Skeletal muscle tissue (tissue), 4 donors: ENCODE measurements around the gene SYT10. TPM values are rescaled to one million over a fixed set of nuclear protein-coding genes. Genes with fewer than 3 reads are reported as not detected.

Experiments
- H3K27ac ChIP-seq: one replicate; pipeline ENCODE4 v1.7.0; 2013; ENCODE audit warnings: mild to moderate bottlenecking, low read depth, low read length, inconsistent platforms
- H3K27me3 ChIP-seq, 3 donors: one replicate each; pipeline ENCODE4 v1.7.0; 2013; ENCODE audit warnings: low read length in 3 of 3; ENCODE audit not compliant: control insufficient read depth in 3 of 3, insufficient read depth in 3 of 3
- H3K36me3 ChIP-seq, 3 donors: one replicate each; pipeline ENCODE4 v1.7.0; 2013; ENCODE audit warnings: low read length in 3 of 3; ENCODE audit not compliant: control insufficient read depth in 3 of 3, insufficient read depth in 3 of 3
- H3K4me1 ChIP-seq, 3 donors: one replicate each; pipeline ENCODE4 v1.7.0; 2013; ENCODE audit warnings: low read length in 3 of 3, mild to moderate bottlenecking in 3 of 3; ENCODE audit not compliant: control insufficient read depth in 3 of 3, insufficient read depth in 3 of 3
- H3K4me3 ChIP-seq, 3 donors: one replicate each; pipeline ENCODE4 v1.7.0; 2013; ENCODE audit warnings: low read length in 3 of 3
- H3K9ac ChIP-seq, 3 donors: one replicate each; pipeline ENCODE4 v1.7.0; 2013; ENCODE audit warnings: low read length in 3 of 3, mild to moderate bottlenecking in 3 of 3, moderate library complexity in 2 of 3, low read depth in 1 of 3
- H3K9me3 ChIP-seq, 3 donors: one replicate each; pipeline ENCODE4 v1.7.0; 2013; ENCODE audit warnings: low read length in 3 of 3; ENCODE audit not compliant: control insufficient read depth in 3 of 3
- total RNA-seq: library from RNA; depleted of rRNA; stranded (reverse); fragments of >200 nt; gene quantifications from one replicate; pipeline ENCODE4 v1.2.3, GENCODE V29; 2014
- donor health status: Osteomylitis.

SYT10 gene
- total RNA-seq = not detected

DNA sequence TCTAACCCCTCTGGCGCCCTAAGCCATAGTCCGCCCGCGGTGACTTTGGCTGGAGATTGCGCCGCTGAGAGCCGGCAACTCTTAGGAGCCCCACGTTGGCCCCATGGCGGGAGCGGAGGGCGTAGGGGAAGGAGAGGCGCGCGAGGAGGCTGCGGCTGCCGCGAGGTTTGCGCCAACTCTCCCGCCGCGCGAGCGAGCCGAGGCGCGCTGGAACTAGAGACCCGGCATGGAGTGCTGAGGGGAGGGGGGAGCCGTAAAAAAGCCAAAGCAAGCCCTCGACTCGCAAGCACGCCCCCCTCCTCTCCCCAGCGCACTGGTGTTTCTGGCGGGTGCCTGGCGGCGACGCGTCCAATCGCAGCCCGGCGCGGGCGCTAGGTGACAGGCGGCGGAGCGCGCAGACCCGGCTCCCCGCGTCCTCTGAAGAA, at the start of gene SYT10:
Gene SYT10 (minus strand): TSS at position 233 of the 425 bp plus-strand sequence. CDS start 297 bp downstream, outside the sequence.
- H3K4me1 ChIP-seq = peaks cover 0 to 3% (median 0%) of the 10 kb centered on the region in 3 donors
- H3K36me3 ChIP-seq = no peaks in the 10 kb centered on the region
- H3K27ac ChIP-seq = no peak within 1 kb of the TSS
- no peak within 1 kb of the TSS for H3K9ac ChIP-seq
- H3K9me3 ChIP-seq = no peaks in the 10 kb centered on the region
- H3K4me3 ChIP-seq = peak within 1 kb of the TSS; percentile 60 to 66 (median 61)
- peaks cover 13 to 29% (median 18%) of the 10 kb centered on the region in 3 donors for H3K27me3 ChIP-seq

DNA sequence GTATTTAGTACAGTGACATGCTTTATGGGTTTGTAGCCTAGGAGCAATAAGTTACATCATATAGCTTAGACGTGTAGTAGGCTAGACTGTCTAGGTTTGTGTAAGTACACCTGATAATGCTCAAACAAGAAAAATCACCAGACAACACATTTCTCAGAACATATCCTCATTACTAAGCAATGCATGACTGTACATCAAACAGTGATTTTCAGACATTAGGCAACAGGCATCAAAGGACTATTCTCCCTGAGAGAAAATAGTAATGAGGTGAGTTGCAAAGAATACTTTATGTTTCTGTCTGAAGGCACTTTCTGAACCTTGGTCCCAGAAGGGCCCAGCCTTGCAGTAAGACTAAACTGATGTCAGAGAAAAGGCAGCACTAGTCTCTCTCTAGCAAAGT, 48.4 kb upstream of the SYT10 start:
- no peaks in the 10 kb centered on the region for H3K27me3 ChIP-seq
- H3K4me1 ChIP-seq = no peaks in the 10 kb centered on the region
- H3K9me3 ChIP-seq = peaks cover 0 to 7% (median 0%) of the 10 kb centered on the region in 3 donors
- no peak overlapping the region for H3K9ac ChIP-seq
- no peak overlapping the region for H3K27ac ChIP-seq
- no peak overlapping the region for H3K4me3 ChIP-seq
- no peaks in the 10 kb centered on the region for H3K36me3 ChIP-seq

DNA sequence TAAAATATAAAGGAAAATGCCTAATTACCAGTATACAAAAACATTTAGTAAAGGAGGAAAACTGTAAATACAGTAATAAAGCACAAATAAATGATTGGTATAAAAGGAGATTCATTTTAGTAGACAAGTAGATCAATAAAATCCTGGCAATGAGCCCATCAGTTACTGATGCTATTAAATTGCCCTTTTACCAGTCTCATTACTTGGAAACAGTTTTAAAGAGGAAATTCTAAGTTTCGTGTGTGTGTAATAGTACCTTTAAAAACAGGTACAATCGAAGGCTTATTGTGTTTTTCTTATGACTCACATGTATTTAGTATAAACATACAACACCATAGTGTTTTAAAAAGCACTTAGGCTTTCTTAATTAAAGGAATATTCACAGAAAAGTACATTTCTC, 46.4 kb upstream of the SYT10 start:
- Histone ChIP-seq H3K27me3 (no peaks in the 10 kb centered on the region), H3K4me3 (no peak overlapping the region), H3K4me1 (no peaks in the 10 kb centered on the region), H3K27ac (no peak overlapping the region), H3K9ac (no peak overlapping the region), H3K9me3 (peaks cover 0 to 4% (median 0%) of the 10 kb centered on the region in 3 donors), H3K36me3 (no peaks in the 10 kb centered on the region)

- H3K9me3 ChIP-seq = no peaks in the 10 kb centered on the region
These were observed 44.5 kb upstream of the SYT10 start for GRCh38 chr12:33484161-33484560.

GRCh38 chr12:33480366-33480765, 40.7 kb upstream of the SYT10 start:
- H3K27ac ChIP-seq = no peak overlapping the region
- no peaks in the 10 kb centered on the region for H3K36me3 ChIP-seq
- H3K4me1 ChIP-seq = no peaks in the 10 kb centered on the region
- H3K9me3 ChIP-seq = no peaks in the 10 kb centered on the region
- H3K9ac ChIP-seq = no peak overlapping the region
- H3K4me3 ChIP-seq = no peak overlapping the region
- no peaks in the 10 kb centered on the region for H3K27me3 ChIP-seq

More at GRCh38 chr12:33484161-33484560, 44.5 kb upstream of the SYT10 start:
- Histone ChIP-seq H3K36me3 (no peaks in the 10 kb centered on the region), H3K27me3 (no peaks in the 10 kb centered on the region), H3K4me1 (no peaks in the 10 kb centered on the region), H3K9ac (no peak overlapping the region), H3K27ac (no peak overlapping the region), H3K4me3 (no peak overlapping the region)

DNA sequence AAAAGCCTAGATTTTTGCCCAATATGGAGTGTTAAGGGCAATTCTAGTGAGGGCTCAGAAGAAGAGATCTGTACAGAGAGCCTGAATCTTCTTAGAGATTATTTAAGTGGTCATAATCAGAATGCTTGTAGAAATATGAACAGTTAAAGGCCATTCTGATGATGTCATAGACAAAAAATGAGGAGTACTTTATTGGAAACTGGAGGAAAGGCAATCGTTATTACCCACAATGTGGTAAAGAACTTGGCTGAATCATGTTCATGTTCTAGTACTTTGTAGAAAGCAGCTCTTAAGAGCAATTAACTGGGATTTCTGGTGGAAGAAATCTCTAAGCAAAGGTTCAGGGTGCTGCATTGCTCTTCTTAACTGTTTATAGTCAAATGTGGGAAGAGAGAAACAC, 36.4 kb upstream of the SYT10 start:
- no peaks in the 10 kb centered on the region for H3K27me3 ChIP-seq
- no peaks in the 10 kb centered on the region for H3K36me3 ChIP-seq
- H3K27ac ChIP-seq = no peak overlapping the region
- H3K9ac ChIP-seq = no peak overlapping the region
- H3K4me3 ChIP-seq = no peak overlapping the region
- H3K9me3 ChIP-seq = no peaks in the 10 kb centered on the region
- H3K4me1 ChIP-seq = no peaks in the 10 kb centered on the region

GRCh38 chr12:33472299-33472698, 32.7 kb upstream of the SYT10 start:
- Histone ChIP-seq H3K27me3 (no peaks in the 10 kb centered on the region), H3K4me3 (no peak overlapping the region), H3K9me3 (no peaks in the 10 kb centered on the region), H3K9ac (no peak overlapping the region), H3K27ac (no peak overlapping the region), H3K4me1 (no peaks in the 10 kb centered on the region), H3K36me3 (no peaks in the 10 kb centered on the region)

DNA sequence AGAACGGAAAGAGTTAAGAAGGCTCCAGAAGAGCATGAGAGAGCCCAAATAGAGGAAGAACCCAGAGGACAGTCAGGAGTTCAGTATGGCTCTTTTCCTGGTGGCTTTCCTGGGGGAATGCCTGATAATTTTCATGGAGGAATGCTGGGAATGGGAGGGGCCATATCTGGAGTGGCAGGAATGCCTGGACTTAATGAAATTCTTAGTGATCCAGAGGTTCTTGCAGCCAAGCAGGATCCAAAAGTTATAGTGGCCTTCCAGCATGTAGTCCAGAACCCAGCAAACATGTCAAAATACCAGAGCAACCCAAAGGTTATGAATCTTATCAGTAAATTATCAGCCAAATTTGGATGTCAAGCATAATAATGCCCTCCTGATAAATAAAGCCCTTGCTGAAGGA, 15.5 kb upstream of the SYT10 start:
- Histone ChIP-seq H3K9me3 (no peaks in the 10 kb centered on the region), H3K36me3 (no peaks in the 10 kb centered on the region)

DNA sequence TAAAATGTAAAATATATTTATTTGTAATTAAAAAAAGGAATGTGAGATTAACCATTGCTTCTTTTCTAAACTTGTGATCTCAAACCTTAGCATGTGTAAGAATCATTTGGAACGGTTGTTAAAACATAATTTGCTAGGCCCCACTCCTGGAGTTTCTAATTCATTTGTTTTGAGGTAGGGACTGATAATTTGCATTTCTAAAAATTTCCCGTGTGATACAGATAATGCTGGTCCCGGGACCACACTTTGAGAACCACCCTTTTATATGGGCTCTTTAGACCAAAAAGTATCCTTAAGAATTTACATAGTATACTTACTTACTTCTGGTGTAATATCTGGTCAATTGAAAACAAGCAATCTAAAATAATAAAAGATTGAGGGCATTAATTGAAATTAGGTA, 10.9 kb upstream of the SYT10 start:
- Histone ChIP-seq H3K4me1 (no peaks in the 10 kb centered on the region), H3K9me3 (no peaks in the 10 kb centered on the region), H3K4me3 (no peak overlapping the region), H3K27me3 (no peaks in the 10 kb centered on the region), H3K27ac (no peak overlapping the region), H3K36me3 (no peaks in the 10 kb centered on the region), H3K9ac (no peak overlapping the region)

More for the DNA sequence above, 15.5 kb upstream of the SYT10 start:
- Histone ChIP-seq H3K27ac (no peak overlapping the region), H3K4me3 (no peak overlapping the region), H3K4me1 (no peaks in the 10 kb centered on the region), H3K27me3 (no peaks in the 10 kb centered on the region), H3K9ac (no peak overlapping the region)

GRCh38 chr12:33440477-33440876, 858 bp upstream of the SYT10 start:
- Histone ChIP-seq H3K9me3 (no peaks in the 10 kb centered on the region), H3K9ac (no peak overlapping the region), H3K27me3 (peaks cover 13 to 29% (median 18%) of the 10 kb centered on the region in 3 donors), H3K4me3 (no peak overlapping the region), H3K27ac (no peak overlapping the region), H3K36me3 (no peaks in the 10 kb centered on the region), H3K4me1 (peaks cover 0 to 3% (median 0%) of the 10 kb centered on the region in 3 donors)
